Muscle of back (tissue), 11 donors: ENCODE measurements around the gene GLRX. TPM values are rescaled to one million over a fixed set of nuclear protein-coding genes. Genes with fewer than 3 reads are reported as not detected.
"Not testable (repeated sequence)": the region's sequence is repeated elsewhere in the genome, so short reads cannot be mapped to it uniquely, and the experiment has no call there.

ENCODE experiments used
- DNase-seq, 3 donors: peaks; one replicate each; pipeline versions ENCODE4 v3.0.0 to v3.0.0-alpha.2; 2013
- polyA plus RNA-seq, 10 donors: library from polyadenylated mRNA; unstranded; fragments of 120-200 nt; gene quantifications; one replicate each; pipeline ENCODE4 v1.2.1, GENCODE V29; 2013; ENCODE audit not compliant: insufficient read length in 10 of 10

Gene GLRX
- polyA plus RNA-seq, 10 donors, result 8.7 to 21.2 (median 11.7) TPM

- DNase-seq, result not testable (repeated sequence)
These were observed 11.0 kb downstream of the GLRX start for GRCh38 chr5:95811461-95812073.

GRCh38 chr5:95811126-95811423, 11.5 kb downstream of the GLRX start:
- not testable (repeated sequence) for DNase-seq

- DNase-seq, result no peak
These were observed 12.0 kb downstream of the GLRX start for GRCh38 chr5:95810305-95811125.

GRCh38 chr5:95809414-95809960, 13.0 kb downstream of the GLRX start:
- no peak for DNase-seq

GRCh38 chr5:95808686-95809413, 13.7 kb downstream of the GLRX start:
- peak; percentile 60 to 92 (median 80) for DNase-seq

GRCh38 chr5:95808013-95808685, 14.4 kb downstream of the GLRX start:
- no peak for DNase-seq

GRCh38 chr5:95806687-95807086, 15.8 kb downstream of the GLRX start:
- DNase-seq, result no peak

- no peak for DNase-seq
These were observed 17.6 kb downstream of the GLRX start for GRCh38 chr5:95804736-95805539.

GRCh38 chr5:95803271-95804148, 19.0 kb downstream of the GLRX start:
- DNase-seq, result no peak

GRCh38 chr5:95801961-95802360, 20.6 kb downstream of the GLRX start:
- no peak for DNase-seq

GRCh38 chr5:95801532-95801931, 21.0 kb downstream of the GLRX start:
- DNase-seq, result no peak

- no peak for DNase-seq
These were observed 22.0 kb downstream of the GLRX start for GRCh38 chr5:95800553-95800952.

GRCh38 chr5:95799191-95799835, 23.2 kb downstream of the GLRX start:
- DNase-seq, result no peak

GRCh38 chr5:95798545-95798944, 24.0 kb downstream of the GLRX start:
- DNase-seq, result no peak

GRCh38 chr5:95798048-95798447, 24.5 kb downstream of the GLRX start:
- DNase-seq, result no peak

GRCh38 chr5:95797301-95797700, 25.2 kb downstream of the GLRX start:
- no peak for DNase-seq

- no peak for DNase-seq
These were observed 28.4 kb downstream of the GLRX start for GRCh38 chr5:95794070-95794516.

- DNase-seq, result no peak
These were observed 30.8 kb downstream of the GLRX start for GRCh38 chr5:95791751-95792150.

- DNase-seq, result no peak
These were observed 34.0 kb downstream of the GLRX start for GRCh38 chr5:95788493-95788892.
